AG09319 (cell line): Measurements from ENCODE around the gene KRTAP4-16.
"Not testable (repeated sequence)": the region's sequence is repeated elsewhere in the genome, so short reads cannot be mapped to it uniquely, and the experiment has no call there.

Source experiments
- DNase-seq: peaks from one replicate; pipeline ENCODE4 v3.0.0-alpha.2; 2010; ENCODE audit warnings: low read depth; ENCODE audit errors: extremely low read depth
- CTCF ChIP-seq: IDR thresholded peaks from 2 replicates; pipeline ENCODE4 v1.5.1; 2011; ENCODE audit warnings: low read depth, mild to moderate bottlenecking, inconsistent platforms, low read length, moderate library complexity

Gene KRTAP4-16

DNA sequence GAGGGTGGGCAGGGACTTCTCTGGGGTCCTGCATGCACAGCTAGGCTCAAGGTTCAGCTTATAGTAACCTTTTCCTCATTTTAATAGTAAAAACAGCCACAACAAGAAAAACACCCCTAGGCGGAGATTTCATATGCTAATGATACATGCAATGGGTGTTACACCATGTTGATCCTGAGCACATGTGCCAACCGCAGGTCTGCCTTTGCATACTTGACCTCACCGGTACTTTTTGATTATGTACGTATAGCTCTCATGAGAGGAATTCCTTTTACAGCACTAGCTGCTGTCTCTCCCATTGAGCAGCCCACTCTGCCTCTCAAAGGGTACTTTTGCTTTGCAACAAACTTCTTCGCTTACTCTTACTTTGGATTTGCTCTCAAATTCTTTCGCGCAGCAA is 6.0 kb downstream of the KRTAP4-16 start:
- no peak for TF ChIP-seq CTCF
- no peak for DNase-seq

DNA sequence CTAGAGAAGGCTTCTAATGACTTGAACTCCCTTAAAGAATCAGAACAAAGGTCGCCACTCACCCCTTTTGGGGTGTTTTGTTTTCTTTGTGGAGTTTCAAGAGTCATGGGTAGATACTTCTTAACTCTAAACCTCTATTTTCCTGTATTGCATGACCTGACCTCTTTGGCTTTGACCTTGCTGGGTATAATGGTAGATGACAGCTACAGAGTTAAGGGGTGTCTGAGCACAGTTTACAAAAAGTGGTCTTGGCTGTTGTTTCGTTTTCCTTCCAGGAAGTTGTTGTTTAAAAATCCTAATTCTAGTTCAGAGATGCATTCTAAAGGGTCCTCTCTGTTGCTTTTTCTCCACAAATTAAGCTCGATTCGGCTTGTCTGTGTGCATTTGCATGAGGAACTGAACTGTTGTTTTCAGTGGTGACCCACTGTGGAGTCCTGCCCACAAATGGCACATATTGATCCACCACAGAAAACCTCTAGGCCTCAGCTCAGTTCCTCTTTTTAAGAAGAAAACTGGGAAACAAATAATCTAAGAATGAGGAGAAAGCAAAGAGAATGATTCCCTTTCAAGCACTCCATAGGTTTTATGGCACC is 13.2 kb downstream of the KRTAP4-16 start:
- not testable (repeated sequence) for DNase-seq

- not testable (repeated sequence) for DNase-seq
Measured at GRCh38 chr17:41084100-41084856, 17.7 kb downstream of the KRTAP4-16 start, which contains the start of gene KRTAP4-7. Gene KRTAP4-7 (plus strand): TSS chr17:41084150. CDS start chr17:41084207, 57 bp downstream.

- not testable (repeated sequence) for DNase-seq
Measured at GRCh38 chr17:41083427-41083826, 18.6 kb downstream of the KRTAP4-16 start.

DNA sequence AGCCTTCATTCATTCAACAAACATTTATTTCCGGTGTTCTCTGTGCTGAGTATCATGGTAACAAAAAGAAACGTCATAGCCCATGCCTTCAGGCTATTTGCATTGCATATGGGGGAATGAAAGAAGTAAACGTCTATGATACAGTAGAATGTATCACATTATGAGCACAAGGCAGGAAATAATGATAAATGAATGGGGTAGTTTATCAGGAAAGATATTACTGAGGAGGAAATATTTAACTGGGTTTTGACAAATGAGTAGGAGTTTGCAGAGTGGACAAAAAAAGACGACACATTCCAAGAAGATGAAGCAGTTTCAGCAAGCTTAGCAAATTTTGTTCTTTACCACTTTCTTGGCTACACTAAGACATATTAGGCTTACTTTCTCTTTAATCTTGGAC is 19.4 kb downstream of the KRTAP4-16 start:
- TF ChIP-seq CTCF, result no peak
- no peak for DNase-seq

- TF ChIP-seq CTCF, result no peak
- DNase-seq, result no peak
Measured at GRCh38 chr17:41076788-41077187, 25.2 kb downstream of the KRTAP4-16 start.

- no peak for TF ChIP-seq CTCF
- no peak for DNase-seq
Measured at GRCh38 chr17:41073676-41074075, 28.3 kb downstream of the KRTAP4-16 start.

GRCh38 chr17:41071606-41072360 is 30.2 kb downstream of the KRTAP4-16 start:
- TF ChIP-seq CTCF, result no peak
- no peak for DNase-seq

GRCh38 chr17:41069031-41069430 is 33.0 kb downstream of the KRTAP4-16 start:
- no peak for DNase-seq
- no peak for TF ChIP-seq CTCF
